ENCODE measurements around the gene ANKFY1.

GRCh38 chr17:4272972-4273368 is 9.2 kb upstream of the ANKFY1 start:
- TF ChIP-seq POLR2A (IDR thresholded peaks at IDR 0.05) (no peak), POLR2AphosphoS5 (IDR thresholded peaks at IDR 0.05) (no peak)
